ENCODE measurements around the gene SRRD.

Gene SRRD

GRCh38 chr22:26453812-26454500 is 29.7 kb upstream of the SRRD start:
- no peak for DNase-seq (ENCODE audit: low read depth)

- DNase-seq (ENCODE audit: low read depth), result no peak
Measured at GRCh38 chr22:26457661-26458272, 25.9 kb upstream of the SRRD start.

GRCh38 chr22:26460202-26460601 is 23.5 kb upstream of the SRRD start:
- no peak for DNase-seq (ENCODE audit: low read depth)

GRCh38 chr22:26461188-26461810 is 22.4 kb upstream of the SRRD start:
- peak; percentile 15 for DNase-seq (ENCODE audit: low read depth)

- DNase-seq (ENCODE audit: low read depth), result no peak
Measured at GRCh38 chr22:26462051-26462450, 21.6 kb upstream of the SRRD start.

GRCh38 chr22:26462641-26463040 is 21.0 kb upstream of the SRRD start:
- DNase-seq (ENCODE audit: low read depth), result no peak

- no peak for DNase-seq (ENCODE audit: low read depth)
Measured at GRCh38 chr22:26463101-26463661, 20.5 kb upstream of the SRRD start.

- no peak for DNase-seq (ENCODE audit: low read depth)
Measured at GRCh38 chr22:26463688-26464087, 20.0 kb upstream of the SRRD start.

GRCh38 chr22:26464312-26464711 is 19.4 kb upstream of the SRRD start:
- DNase-seq (ENCODE audit: low read depth), result no peak

- no peak for DNase-seq (ENCODE audit: low read depth)
Measured at GRCh38 chr22:26466196-26466595, 17.5 kb upstream of the SRRD start.

GRCh38 chr22:26470807-26471206 is 12.9 kb upstream of the SRRD start:
- no peak for DNase-seq (ENCODE audit: low read depth)

GRCh38 chr22:26471522-26471921 is 12.2 kb upstream of the SRRD start:
- DNase-seq (ENCODE audit: low read depth), result peak; percentile 8

GRCh38 chr22:26474682-26475081 is 9.0 kb upstream of the SRRD start:
- DNase-seq (ENCODE audit: low read depth), result no peak

GRCh38 chr22:26476705-26477340 is 6.9 kb upstream of the SRRD start:
- peak; percentile 26 for DNase-seq (ENCODE audit: low read depth)

GRCh38 chr22:26477341-26477731 is 6.3 kb upstream of the SRRD start:
- DNase-seq (ENCODE audit: low read depth), result no peak

GRCh38 chr22:26479043-26479791 is 4.5 kb upstream of the SRRD start:
- DNase-seq (ENCODE audit: low read depth), result no peak

GRCh38 chr22:26479792-26480610 is 3.7 kb upstream of the SRRD start:
- no peak for DNase-seq (ENCODE audit: low read depth)

- no peak for DNase-seq (ENCODE audit: low read depth)
Measured at GRCh38 chr22:26480611-26480932, 3.1 kb upstream of the SRRD start.

GRCh38 chr22:26481112-26481693 is 2.5 kb upstream of the SRRD start:
- no peak for DNase-seq (ENCODE audit: low read depth)

GRCh38 chr22:26481694-26482093 is 2.0 kb upstream of the SRRD start:
- no peak for DNase-seq (ENCODE audit: low read depth)

GRCh38 chr22:26482161-26482560 is 1.5 kb upstream of the SRRD start:
- DNase-seq (ENCODE audit: low read depth), result no peak

All from HS-27A (cell line).